HCT116 (cell line): ENCODE data around the gene AAK1. TPM values are rescaled to one million over a fixed set of nuclear protein-coding genes. Genes with fewer than 3 reads are reported as not detected.

ENCODE experiments used
- ATAC-seq: fragments of 200-7000 bp; cut with Tn5 transposase; 2 replicates; pipeline ENCODE4 v1.9.1; 2020; ENCODE audit warnings: mild to moderate bottlenecking, moderate library complexity
- BruUV-seq: library from RNA; stranded (reverse); fragments of 400-500 nt; replicated peaks from 2 replicates; lab custom pipeline; 2021; lab: Mats Ljungman, UMichigan
- CTCF ChIA-PET: fragments of 300-600 bp; sonication (Branson Sonifier 250); formaldehyde crosslinking; loops from one replicate; lab custom pipeline; 2021; ENCODE audit warnings: antibody characterized with exemption; lab: Charles Lee
- POLR2A ChIA-PET: fragments of 300-600, 350-600 bp; sonication (Branson Sonifier 250); formaldehyde crosslinking; loops from one replicate; lab custom pipeline; 2021; ENCODE audit warnings: antibody characterized with exemption; lab: Charles Lee
- RAD21 ChIA-PET, 2 experiments: fragments of 300-600 bp; sonication (Branson Sonifier 250); formaldehyde crosslinking; loops; one replicate each; lab custom pipeline; 2023; ENCODE audit warnings: low total read pairs in 2 of 2; ENCODE audit not compliant: uncharacterized antibody in 2 of 2, unreplicated experiment in 2 of 2, low non-redundant PET in 1 of 2; lab: Charles Lee
- DNase-seq: peaks from one replicate; pipeline ENCODE4 v3.0.0-alpha.2; 2010; ENCODE audit warnings: low read depth, low spot score
- H2AFZ ChIP-seq: fragments of 200-600 bp; shearing (Covaris generic), sonication (generic); 2 replicates; pipeline ENCODE4 v1.6.1; 2017; ENCODE audit warnings: low read depth, mixed run types, mixed read lengths, antibody characterized with exemption, low read length; ENCODE audit not compliant: poor library complexity, severe bottlenecking
- H3K27ac ChIP-seq: 2 replicates; pipeline ENCODE4 v1.5.1; 2012; ENCODE audit warnings: low read depth, low read length
- H3K27me3 ChIP-seq: fragments of 200-600 bp; sonication (generic); 2 replicates; pipeline ENCODE4 v1.6.1; 2016; ENCODE audit warnings: mixed run types, low read length, mixed read lengths; ENCODE audit not compliant: insufficient read depth
- H3K36me3 ChIP-seq, 2 experiments: fragments of 200-500 bp in 1 of 2; fragments of 200-600 bp in 1 of 2; sonication (Bioruptor generic) in 1 of 2; sonication (generic) in 1 of 2; 2 replicates each; pipeline versions ENCODE4 v1.5.1 to v1.6.1; 2014 to 2016; ENCODE audit warnings: low read length in 2 of 2, inconsistent platforms in 1 of 2, mixed read lengths in 1 of 2, mixed run types in 1 of 2; ENCODE audit not compliant: insufficient read depth in 2 of 2, control insufficient read depth in 1 of 2
- H3K4me1 ChIP-seq, 2 experiments: fragments of 200-600 bp in 1 of 2; sonication (generic) in 1 of 2; 2 replicates each; pipeline versions ENCODE4 v1.5.1 to v1.6.1; 2012 to 2017; ENCODE audit warnings: low read length in 2 of 2, inconsistent platforms in 1 of 2, mild to moderate bottlenecking in 1 of 2, mixed read lengths in 1 of 2, mixed run types in 1 of 2, moderate library complexity in 1 of 2; ENCODE audit not compliant: insufficient read depth in 2 of 2, control insufficient read depth in 1 of 2
- H3K4me2 ChIP-seq: fragments of 200-600 bp; sonication (generic); 2 replicates; pipeline ENCODE4 v1.6.1; 2017; ENCODE audit warnings: mixed run types, low read length, mixed read lengths
- H3K4me3 ChIP-seq, 2 experiments: fragments of 200-600 bp in 1 of 2; sonication (generic) in 1 of 2; replicated peaks in 1 of 2; 2 replicates each; pipeline ENCODE4 v1.5.1; 2011 to 2016; ENCODE audit warnings: low read length in 2 of 2, control low read depth in 1 of 2, low read depth in 1 of 2, mild to moderate bottlenecking in 1 of 2, mixed read lengths in 1 of 2, mixed run types in 1 of 2
- H3K79me2 ChIP-seq: fragments of 200-600 bp; sonication (generic); 2 replicates; pipeline ENCODE4 v1.6.1; 2017; ENCODE audit warnings: mild to moderate bottlenecking, mixed run types, low read length, moderate library complexity, mixed read lengths; ENCODE audit not compliant: insufficient read depth
- H3K9ac ChIP-seq: fragments of 200-600 bp; sonication (generic); 2 replicates; pipeline ENCODE4 v1.6.1; 2016; ENCODE audit warnings: low read length, mixed read lengths
- H3K9me2 ChIP-seq: fragments of 200-600 bp; sonication (generic), shearing (Covaris generic); 2 replicates; pipeline ENCODE4 v1.6.1; 2017; ENCODE audit warnings: mixed run types, mild to moderate bottlenecking, moderate library complexity; ENCODE audit not compliant: insufficient read depth
- H3K9me3 ChIP-seq, 2 experiments: fragments of 200-500 bp in 1 of 2; fragments of 200-600 bp in 1 of 2; sonication (Bioruptor generic) in 1 of 2; sonication (generic) in 1 of 2; 2 replicates each; pipeline ENCODE4 v1.6.1; 2014 to 2017; ENCODE audit warnings: low read length in 2 of 2, mixed read lengths in 2 of 2, inconsistent platforms in 1 of 2, low read depth in 1 of 2, mild to moderate bottlenecking in 1 of 2, mixed run types in 1 of 2, moderate library complexity in 1 of 2; ENCODE audit not compliant: control insufficient read depth in 1 of 2, insufficient read depth in 1 of 2
- H4K20me1 ChIP-seq: fragments of 200-600 bp; sonication (generic), shearing (Covaris generic); 2 replicates; pipeline ENCODE4 v1.6.1; 2017; ENCODE audit warnings: mixed run types, mild to moderate bottlenecking, moderate library complexity; ENCODE audit not compliant: insufficient read depth
- CBX3 ChIP-seq: IDR thresholded peaks from 2 replicates; pipeline ENCODE4 v1.6.1; 2012; ENCODE audit warnings: low read depth
- CEBPB ChIP-seq: IDR thresholded peaks from 2 replicates; pipeline ENCODE4 v1.6.1; 2012; ENCODE audit warnings: low read depth
- EGR1 ChIP-seq: IDR thresholded peaks from 2 replicates; pipeline ENCODE4 v1.6.1; 2012; ENCODE audit warnings: low read depth
- ELF1 ChIP-seq: IDR thresholded peaks from 2 replicates; pipeline ENCODE4 v1.6.1; 2012; ENCODE audit warnings: low read depth, borderline replicate concordance
- EZH2 ChIP-seq: fragments of 200-600 bp; sonication (generic); IDR thresholded peaks from 2 replicates; pipeline ENCODE4 v1.6.1; 2017; ENCODE audit warnings: antibody characterized with exemption, mixed run types
- EZH2phosphoT487 ChIP-seq: fragments of 200-600 bp; IDR thresholded peaks from 2 replicates; pipeline ENCODE4 v1.6.1; 2018; ENCODE audit warnings: antibody characterized with exemption, borderline replicate concordance
- FOSL1 ChIP-seq: IDR thresholded peaks from 2 replicates; pipeline ENCODE4 v1.6.1; 2012; ENCODE audit warnings: low read depth
- JUND ChIP-seq: IDR thresholded peaks from 2 replicates; pipeline ENCODE4 v1.6.1; 2012
- POLR2A ChIP-seq: IDR thresholded peaks from 2 replicates; pipeline ENCODE4 v1.7.0; 2011; ENCODE audit warnings: borderline replicate concordance; ENCODE audit not compliant: insufficient read depth, insufficient read length; ENCODE audit errors: extremely low read depth
- POLR2AphosphoS5 ChIP-seq: IDR thresholded peaks from 2 replicates; pipeline ENCODE4 v1.6.1; 2011; ENCODE audit warnings: mild to moderate bottlenecking, low read depth, low read length, moderate library complexity
- RAD21 ChIP-seq: IDR thresholded peaks from 2 replicates; pipeline ENCODE4 v1.6.1; 2012; ENCODE audit warnings: low read depth, mild to moderate bottlenecking
- REST ChIP-seq: IDR thresholded peaks from 2 replicates; pipeline ENCODE4 v1.6.1; 2012; ENCODE audit warnings: low read depth
- SIN3A ChIP-seq: IDR thresholded peaks from 2 replicates; pipeline ENCODE4 v1.6.1; 2012; ENCODE audit warnings: low read depth
- SP1 ChIP-seq: IDR thresholded peaks from 2 replicates; pipeline ENCODE4 v1.6.1; 2012; ENCODE audit warnings: low read depth
- SRF ChIP-seq: IDR thresholded peaks from 2 replicates; pipeline ENCODE4 v1.6.1; 2012; ENCODE audit warnings: low read depth
- YY1 ChIP-seq: IDR thresholded peaks from 2 replicates; pipeline ENCODE4 v1.6.1; 2011; ENCODE audit warnings: low read length, low read depth, moderate library complexity, mild to moderate bottlenecking; ENCODE audit not compliant: insufficient replicate concordance; ENCODE audit errors: extremely low read depth
- ZBTB33 ChIP-seq: IDR thresholded peaks from 2 replicates; pipeline ENCODE4 v1.6.1; 2011; ENCODE audit warnings: mild to moderate bottlenecking, low read length, moderate library complexity; ENCODE audit not compliant: insufficient replicate concordance; ENCODE audit errors: extremely low read depth
- ZFX ChIP-seq: fragments of 450-650 bp; IDR thresholded peaks from 2 replicates; pipeline ENCODE4 v1.6.1; 2017
- ZNF274 ChIP-seq: fragments of 200-500 bp; sonication (Bioruptor generic); IDR thresholded peaks from 2 replicates; pipeline ENCODE4 v1.6.1; 2014; ENCODE audit warnings: mild to moderate bottlenecking, low read depth, low read length, inconsistent platforms
- intact Hi-C: fragments of 100-400 bp; cut with micrococcal nuclease; formaldehyde crosslinking; loops from 2 replicates; pipeline ENCODE4 v1.10.0; 2022
- total RNA-seq: library from RNA; stranded (reverse); gene quantifications from one replicate; pipeline ENCODE4 v1.2.1, GENCODE V29; 2021; ENCODE audit not compliant: unreplicated experiment
- TF ChIP-seq, protein P1 (sequence below): IDR thresholded peaks from 2 replicates; pipeline ENCODE4 v1.6.1; 2012

Gene AAK1
- total RNA-seq, 1 experiment from 2014 or later, result 32.0 TPM

GRCh38 chr2:69545477-69545932 is 98.0 kb downstream of the AAK1 start (continued):
- TF ChIP-seq RAD21, result no peak
- TF ChIP-seq ZBTB33, result no peak
- TF ChIP-seq POLR2AphosphoS5, result no peak
- TF ChIP-seq, protein P1, sequence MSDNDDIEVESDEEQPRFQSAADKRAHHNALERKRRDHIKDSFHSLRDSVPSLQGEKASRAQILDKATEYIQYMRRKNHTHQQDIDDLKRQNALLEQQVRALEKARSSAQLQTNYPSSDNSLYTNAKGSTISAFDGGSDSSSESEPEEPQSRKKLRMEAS, result no peak
- no peak for TF ChIP-seq YY1

DNA sequence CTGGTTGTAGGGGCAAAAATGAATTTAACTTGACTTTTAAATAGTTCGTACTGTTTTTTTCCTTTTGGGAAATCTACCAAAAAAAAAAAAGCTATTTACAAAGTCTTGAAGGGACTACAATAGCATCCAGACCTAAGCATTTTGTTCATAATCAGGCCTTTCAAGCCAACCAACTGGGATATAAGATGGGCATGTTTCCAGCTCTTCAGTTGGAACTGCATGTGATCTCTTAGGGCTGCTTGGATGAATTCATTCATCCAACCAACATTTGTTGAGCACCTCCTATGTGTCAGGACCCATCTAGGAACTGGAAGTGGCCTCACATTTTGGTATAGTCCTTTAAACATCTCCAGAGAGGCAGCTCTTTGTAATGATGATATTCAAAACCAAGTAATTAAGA is 98.6 kb downstream of the AAK1 start:
- no peak for DNase-seq
- Histone ChIP-seq H3K9me3 (no peaks in the 10 kb centered on the region), H3K27ac (no peak overlapping the region), H3K9ac (no peak overlapping the region), H3K4me1 (no peaks in the 10 kb centered on the region), H3K79me2 (no peaks in the 10 kb centered on the region), H2AFZ (no peak overlapping the region), H3K9me2 (no peaks in the 10 kb centered on the region), H3K27me3 (no peaks in the 10 kb centered on the region), H3K36me3 (no peaks in the 10 kb centered on the region; a peak in 1 of 4 replicates), H4K20me1 (no peaks in the 10 kb centered on the region), H3K4me2 (no peak overlapping the region), H3K4me3 (no peak overlapping the region)
- ChIA-PET POLR2A (no interaction called here), CTCF (no interaction called here), RAD21 (no interaction called here)
- no peak for ATAC-seq
- intact Hi-C loops, result no loop called here
- no TSS peak for BruUV-seq
- TF ChIP-seq CEBPB, result no peak
- no peak for TF ChIP-seq REST
- no peak for TF ChIP-seq ZNF274
- TF ChIP-seq YY1, result no peak
- TF ChIP-seq EZH2, result no peak
- no peak for TF ChIP-seq EGR1
- no peak for TF ChIP-seq RAD21
- TF ChIP-seq ZFX, result no peak
- TF ChIP-seq SIN3A, result no peak
- TF ChIP-seq EZH2phosphoT487, result no peak
- TF ChIP-seq POLR2AphosphoS5, result no peak
- no peak for TF ChIP-seq SRF
- TF ChIP-seq ELF1, result no peak
- no peak for TF ChIP-seq POLR2A
- no peak for TF ChIP-seq SP1
- TF ChIP-seq FOSL1, result no peak
- TF ChIP-seq CBX3, result no peak
- no peak for TF ChIP-seq ZBTB33
- no peak for TF ChIP-seq JUND
